Stomach (tissue), 9 donors: ENCODE results near the gene C1orf198. TPM values are rescaled to one million over a fixed set of nuclear protein-coding genes. Genes with fewer than 3 reads are reported as not detected.
A peak's percentile ranks its signal among the peaks of the same experiment; 100 is the strongest.

Experiments used
- DNase-seq, 2 donors: peaks; one replicate each; pipeline versions ENCODE4 v3.0.0 to v3.0.0-alpha.2; 2013 to 2019
- H3K27ac ChIP-seq, 5 donors: fragments of 200-600 bp in 4 of 5; sonication (generic) in 4 of 5; one replicate each; pipeline ENCODE4 v1.5.1; 2013 to 2019; ENCODE audit warnings: mild to moderate bottlenecking in 1 of 5, moderate library complexity in 1 of 5
- H3K27me3 ChIP-seq, 3 donors: fragments of 200-600 bp; sonication (generic); one replicate each; pipeline ENCODE4 v1.5.1; 2017 to 2019; ENCODE audit warnings: mixed run types in 1 of 3
- H3K36me3 ChIP-seq, 4 donors: fragments of 200-600 bp; sonication (generic); 1 replicate in 3 of 4; 2 replicates in 1 of 4; pipeline ENCODE4 v1.5.1; 2016 to 2019
- H3K4me1 ChIP-seq, 4 donors: fragments of 200-600 bp; sonication (generic); one replicate each; pipeline ENCODE4 v1.5.1; 2016 to 2019
- H3K4me3 ChIP-seq, 4 donors: fragments of 200-600 bp; sonication (generic) in 3 of 4; one replicate each; pipeline ENCODE4 v1.5.1; 2016 to 2019; ENCODE audit warnings: mild to moderate bottlenecking in 1 of 4
- H3K9me3 ChIP-seq, 4 donors: fragments of 200-600 bp; sonication (generic); one replicate each; pipeline ENCODE4 v1.5.1; 2016 to 2019
- EP300 ChIP-seq: sonication (generic); formaldehyde crosslinking; IDR thresholded peaks from one replicate; pipeline ENCODE4 v1.6.1; 2017; ENCODE audit warnings: antibody characterized with exemption
- POLR2A ChIP-seq, 4 donors: fragments of 450-650 bp; IDR thresholded peaks; one replicate each; pipeline ENCODE4 v1.6.1; 2016; ENCODE audit warnings: antibody characterized with exemption in 4 of 4, control low read depth in 2 of 4, mild to moderate bottlenecking in 1 of 4, moderate library complexity in 1 of 4
- POLR2AphosphoS5 ChIP-seq, 3 donors: sonication (generic); formaldehyde crosslinking; IDR thresholded peaks; one replicate each; pipeline ENCODE4 v1.6.1; 2016; ENCODE audit warnings: antibody characterized with exemption in 3 of 3
- WGBS, 5 donors: extraction: QIAGEN DNeasy Blood & Tissue Kit in 3 of 5; methylation state at CpG; one replicate each; pipeline versions ENCODE4 v1.1.5 to v1.1.7; 2013 to 2018; 5-methylcytosine and 5-hydroxymethylcytosine counted together
- intact Hi-C: fragments of 100-400 bp; cut with DNase I; formaldehyde crosslinking; loops from one replicate; pipeline ENCODE4 v1.15.1; 2023; ENCODE audit warnings: low total_unique reads
- polyA plus RNA-seq, 3 donors: library from polyadenylated mRNA; stranded (reverse); fragments of 200-250 nt; gene quantifications; one replicate each; pipeline ENCODE4 v1.2.3, GENCODE V29; 2013
- total RNA-seq, 5 donors: library from RNA; depleted of rRNA; stranded (reverse); fragments of >200 nt; gene quantifications; one replicate each; pipeline versions ENCODE4 v1.1.0 to v1.2.3, GENCODE V29; 2014 to 2016
- TF ChIP-seq, protein P1 (sequence below), 7 experiments: fragments of 450-650 bp in 4 of 7; fragments of 200-600 bp in 3 of 7; sonication (generic) in 3 of 7; IDR thresholded peaks; one replicate each; pipeline ENCODE4 v1.5.1; 2016 to 2019; ENCODE audit warnings: antibody characterized with exemption in 7 of 7, control low read depth in 2 of 7, mild to moderate bottlenecking in 1 of 7
- donor health status: healthy with polysubstance abuse.
- donor health status: Bipolar disorder and iron deficiency.
- donor health status: healthy.

The C1orf198 gene
- total and polyA plus RNA-seq, 8 donors, result 11.3 to 69.3 (median 32.4) TPM

DNA sequence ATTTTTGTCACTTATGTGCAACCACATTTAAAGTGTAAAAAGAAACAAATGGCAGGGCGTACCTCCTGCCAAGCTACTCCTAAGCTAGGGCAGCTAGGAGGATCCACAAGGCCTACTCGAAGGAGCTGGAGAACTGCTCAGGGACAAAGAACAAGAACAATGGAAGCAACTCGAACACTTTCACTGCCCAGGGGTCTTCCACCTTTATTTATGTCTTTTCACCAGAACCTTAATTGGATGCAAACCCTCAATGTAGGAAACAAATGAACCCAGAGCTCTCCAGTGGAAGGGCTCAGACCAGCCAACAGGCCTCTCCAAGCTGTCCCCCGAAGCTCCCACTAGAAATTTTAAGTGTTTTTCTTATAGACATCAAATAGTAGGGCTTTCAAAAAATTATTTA is 39.9 kb downstream of the C1orf198 start:
- Histone ChIP-seq H3K4me1 (peaks cover 25 to 58% (median 40%) of the 10 kb centered on the region in 4 donors), H3K36me3 (no peaks in the 10 kb centered on the region), H3K27me3 (no peaks in the 10 kb centered on the region), H3K4me3 (no peak overlapping the region), H3K9me3 (no peaks in the 10 kb centered on the region), H3K27ac (peak overlapping the region in 1 of 5 donors; percentile 89)
- TF ChIP-seq POLR2A (IDR thresholded peaks at IDR 0.05) (no peak), POLR2AphosphoS5 (IDR thresholded peaks at IDR 0.05) (no peak), EP300 (no peak)
- TF ChIP-seq, protein P1, sequence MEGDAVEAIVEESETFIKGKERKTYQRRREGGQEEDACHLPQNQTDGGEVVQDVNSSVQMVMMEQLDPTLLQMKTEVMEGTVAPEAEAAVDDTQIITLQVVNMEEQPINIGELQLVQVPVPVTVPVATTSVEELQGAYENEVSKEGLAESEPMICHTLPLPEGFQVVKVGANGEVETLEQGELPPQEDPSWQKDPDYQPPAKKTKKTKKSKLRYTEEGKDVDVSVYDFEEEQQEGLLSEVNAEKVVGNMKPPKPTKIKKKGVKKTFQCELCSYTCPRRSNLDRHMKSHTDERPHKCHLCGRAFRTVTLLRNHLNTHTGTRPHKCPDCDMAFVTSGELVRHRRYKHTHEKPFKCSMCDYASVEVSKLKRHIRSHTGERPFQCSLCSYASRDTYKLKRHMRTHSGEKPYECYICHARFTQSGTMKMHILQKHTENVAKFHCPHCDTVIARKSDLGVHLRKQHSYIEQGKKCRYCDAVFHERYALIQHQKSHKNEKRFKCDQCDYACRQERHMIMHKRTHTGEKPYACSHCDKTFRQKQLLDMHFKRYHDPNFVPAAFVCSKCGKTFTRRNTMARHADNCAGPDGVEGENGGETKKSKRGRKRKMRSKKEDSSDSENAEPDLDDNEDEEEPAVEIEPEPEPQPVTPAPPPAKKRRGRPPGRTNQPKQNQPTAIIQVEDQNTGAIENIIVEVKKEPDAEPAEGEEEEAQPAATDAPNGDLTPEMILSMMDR (IDR thresholded peaks at IDR 0.05), result no peak
- 81 to 94% (median 91%) methylated on average over 4 of the region's 4 CpGs for WGBS, 5 donors
- DNase-seq, result no peak
- intact Hi-C loops, result no loop called here

DNA sequence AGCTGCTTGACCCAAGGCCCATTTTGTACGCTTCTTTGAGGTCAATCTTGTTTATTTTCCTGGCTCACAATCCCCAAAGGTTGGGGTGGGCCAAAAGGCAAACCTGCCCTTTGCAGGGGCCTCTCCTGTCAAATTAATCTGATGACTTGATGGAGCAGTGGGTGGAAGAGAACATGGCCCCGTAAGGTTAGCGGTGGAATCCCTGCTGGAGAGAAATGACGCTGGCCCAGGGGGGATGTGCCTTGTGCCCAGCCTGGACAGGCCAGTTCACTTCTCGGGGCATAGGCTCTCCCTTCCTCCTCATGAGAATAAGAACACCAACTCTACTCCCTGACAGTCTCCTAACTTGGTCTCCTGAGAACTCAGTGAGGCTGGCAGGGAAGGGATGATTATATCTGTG is 40.5 kb downstream of the C1orf198 start:
- Histone ChIP-seq H3K9me3 (no peaks in the 10 kb centered on the region), H3K4me1 (peaks cover 29 to 62% (median 44%) of the 10 kb centered on the region in 4 donors), H3K4me3 (no peak overlapping the region), H3K36me3 (no peaks in the 10 kb centered on the region), H3K27me3 (no peaks in the 10 kb centered on the region), H3K27ac (peak overlapping the region in 2 of 5 donors; percentile 28 to 89)
- DNase-seq, result no peak
- WGBS, 5 donors, result 66 to 84% (median 74%) methylated on average over 5 of the region's 5 CpGs
- TF ChIP-seq POLR2AphosphoS5 (IDR thresholded peaks at IDR 0.05) (no peak), POLR2A (IDR thresholded peaks at IDR 0.05) (no peak), EP300 (no peak)
- TF ChIP-seq, protein P1 (IDR thresholded peaks at IDR 0.05), result no peak
- intact Hi-C loops, result no loop called here

DNA sequence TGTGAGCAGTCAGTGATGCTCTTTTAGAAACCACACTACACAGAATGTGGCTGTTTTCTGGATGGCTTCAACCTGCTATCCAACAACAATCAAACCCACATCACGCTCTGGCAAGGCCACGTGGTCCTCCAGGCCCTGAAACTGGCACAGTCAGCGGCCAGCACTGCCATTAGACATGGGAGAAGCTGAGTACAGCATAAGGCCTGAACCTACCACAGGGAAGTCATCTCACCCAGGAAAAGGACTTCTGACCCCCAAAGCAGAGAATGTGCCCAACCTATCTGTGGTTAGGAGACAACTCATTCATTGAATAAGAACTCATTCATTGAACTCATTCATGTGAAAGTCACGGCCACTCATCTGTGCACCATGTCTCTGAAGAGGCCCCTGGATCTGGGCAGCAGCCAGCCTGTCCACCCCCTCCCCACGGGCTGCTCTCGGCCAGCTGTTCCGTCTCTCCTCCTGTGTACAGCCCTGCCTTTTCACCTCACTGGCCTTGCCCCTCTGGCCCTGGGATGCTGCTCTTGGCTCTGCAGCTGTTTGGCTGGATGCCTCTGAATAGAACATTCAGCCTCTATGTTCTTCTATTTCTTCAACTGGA is 41.1 kb downstream of the C1orf198 start:
- Histone ChIP-seq H3K27me3 (no peaks in the 10 kb centered on the region), H3K27ac (peak overlapping the region in 3 of 5 donors; percentile 83 to 89 (median 85)), H3K36me3 (no peaks in the 10 kb centered on the region), H3K4me3 (no peak overlapping the region), H3K4me1 (peaks cover 29 to 59% (median 46%) of the 10 kb centered on the region in 4 donors), H3K9me3 (no peaks in the 10 kb centered on the region)
- intact Hi-C loops, result no loop called here
- WGBS, 5 donors, result 71 to 82% (median 78%) methylated on average over 7 of the region's 7 CpGs
- DNase-seq, result peak in 1 of 2 donors; percentile 47
- TF ChIP-seq POLR2AphosphoS5 (IDR thresholded peaks at IDR 0.05), result no peak
- no peak for TF ChIP-seq POLR2A (IDR thresholded peaks at IDR 0.05)
- no peak for TF ChIP-seq EP300

DNA sequence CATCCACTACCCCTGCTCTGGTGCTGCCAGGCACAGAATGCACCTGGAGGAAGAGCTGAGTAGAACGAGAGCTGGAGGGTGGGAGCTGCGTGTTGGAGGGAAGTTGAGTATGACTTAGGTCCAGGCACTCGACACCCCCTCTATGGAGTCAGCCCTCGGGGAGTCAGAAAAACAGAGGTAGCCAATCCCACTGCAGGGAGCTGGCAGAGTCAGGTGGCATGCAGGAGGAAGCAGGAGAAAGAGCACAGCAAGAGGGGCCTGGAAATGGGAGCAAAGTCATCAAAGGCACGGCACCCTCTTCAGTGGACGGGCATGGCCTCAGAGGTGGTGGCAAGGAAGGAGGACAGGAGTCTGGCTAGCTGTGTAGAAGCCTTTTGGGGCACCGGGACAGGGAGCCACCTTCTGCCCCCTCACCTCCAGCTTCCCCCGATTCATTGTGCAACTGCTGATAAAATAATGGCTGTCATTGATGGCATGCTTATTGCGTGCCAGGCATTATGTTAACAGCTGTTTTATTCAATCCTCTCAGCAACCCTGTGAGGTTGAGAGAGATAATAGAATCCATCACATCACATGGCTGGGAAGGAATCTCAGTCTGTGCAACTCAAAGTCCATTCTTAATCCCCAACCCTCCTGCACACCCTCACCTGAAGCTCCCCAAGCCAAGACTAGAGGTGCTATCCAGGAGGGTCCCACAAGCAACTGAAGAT is 42.0 kb downstream of the C1orf198 start:
- no peaks in the 10 kb centered on the region for H3K36me3 ChIP-seq
- intact Hi-C loops, result no loop called here
- H3K4me3 ChIP-seq, result no peak overlapping the region
- no peak for DNase-seq
- no peaks in the 10 kb centered on the region for H3K27me3 ChIP-seq
- peak overlapping the region; percentile 83 to 89 (median 85) for H3K27ac ChIP-seq
- WGBS, 5 donors, result 82 to 89% (median 86%) methylated on average over 9 of the region's 9 CpGs
- no peak for TF ChIP-seq EP300
- TF ChIP-seq, protein P1 (IDR thresholded peaks at IDR 0.05), result no peak
- no peak for TF ChIP-seq POLR2A (IDR thresholded peaks at IDR 0.05)
- no peak for TF ChIP-seq POLR2AphosphoS5 (IDR thresholded peaks at IDR 0.05)
- H3K9me3 ChIP-seq, result no peaks in the 10 kb centered on the region
- H3K4me1 ChIP-seq, result peaks cover 29 to 59% (median 43%) of the 10 kb centered on the region in 4 donors
